OCI-LY7 (cell line): Measurements from ENCODE around the gene SRCIN1. TPM values are rescaled to one million over a fixed set of nuclear protein-coding genes. Genes with fewer than 3 reads are reported as not detected.
"Not testable (repeated sequence)": the region's sequence is repeated elsewhere in the genome, so short reads cannot be mapped to it uniquely, and the experiment has no call there.

Experiments used
- BruUV-seq: library from RNA; stranded (reverse); fragments of 400-500 nt; replicated peaks from 2 replicates; lab custom pipeline; 2021; lab: Mats Ljungman, UMichigan
- CTCF ChIA-PET: fragments of 300-600 bp; sonication (Branson Sonifier 250); formaldehyde crosslinking; loops from one replicate; lab custom pipeline; 2022; ENCODE audit warnings: antibody characterized with exemption; ENCODE audit not compliant: unreplicated experiment; lab: Charles Lee
- POLR2A ChIA-PET: fragments of 300-600 bp; sonication (Branson Sonifier 250); formaldehyde crosslinking; loops from one replicate; lab custom pipeline; 2022; ENCODE audit warnings: antibody characterized with exemption; lab: Charles Lee
- DNase-seq: peaks from one replicate; pipeline ENCODE4 v3.0.0-alpha.2; 2015; ENCODE audit warnings: low spot score
- H2AFZ ChIP-seq: fragments of 200-600 bp; sonication (generic), shearing (Covaris generic); 2 replicates; pipeline ENCODE4 v1.6.1; 2014; ENCODE audit warnings: mild to moderate bottlenecking, antibody characterized with exemption, low read length, moderate library complexity
- H3K27ac ChIP-seq: fragments of 200-600 bp; sonication (generic); 2 replicates; pipeline ENCODE4 v1.5.1; 2014; ENCODE audit warnings: mixed run types, low read depth, mild to moderate bottlenecking, moderate library complexity, low read length, inconsistent platforms; ENCODE audit not compliant: poor library complexity, severe bottlenecking
- H3K36me3 ChIP-seq: fragments of 200-600 bp; sonication (generic); 2 replicates; pipeline ENCODE4 v1.6.1; 2014; ENCODE audit warnings: mild to moderate bottlenecking, antibody characterized with exemption, low read length, moderate library complexity, mixed read lengths; ENCODE audit not compliant: insufficient read depth
- H3K4me1 ChIP-seq: fragments of 200-600 bp; sonication (generic); 2 replicates; pipeline ENCODE4 v1.5.1; 2014; ENCODE audit warnings: mild to moderate bottlenecking, low read length; ENCODE audit not compliant: insufficient read depth, poor library complexity, severe bottlenecking
- H3K4me2 ChIP-seq: fragments of 200-600 bp; sonication (generic); 2 replicates; pipeline ENCODE4 v1.6.1; 2014; ENCODE audit warnings: mild to moderate bottlenecking, low read length
- H3K4me3 ChIP-seq: fragments of 200-600 bp; sonication (generic); 2 replicates; pipeline ENCODE4 v1.5.1; 2014; ENCODE audit warnings: mild to moderate bottlenecking, low read depth, low read length; ENCODE audit not compliant: poor library complexity, severe bottlenecking
- H3K79me2 ChIP-seq: fragments of 200-600 bp; sonication (generic); 2 replicates; pipeline ENCODE4 v1.6.1; 2016; ENCODE audit warnings: low read depth, mild to moderate bottlenecking, low read length, moderate library complexity, mixed read lengths; ENCODE audit not compliant: insufficient read depth
- H3K9me2 ChIP-seq: fragments of 200-600 bp; sonication (generic); 2 replicates; pipeline ENCODE4 v1.6.1; 2016; ENCODE audit warnings: mild to moderate bottlenecking, low read length, mixed read lengths; ENCODE audit not compliant: insufficient read depth
- H3K9me3 ChIP-seq: fragments of 200-600 bp; sonication (generic); 2 replicates; pipeline ENCODE4 v1.6.1; 2014; ENCODE audit warnings: mild to moderate bottlenecking, mixed run types, low read length, mixed read lengths
- H4K20me1 ChIP-seq: fragments of 200-600 bp; sonication (generic); 2 replicates; pipeline ENCODE4 v1.6.1; 2014; ENCODE audit warnings: mild to moderate bottlenecking, antibody characterized with exemption, low read length, moderate library complexity, mixed read lengths; ENCODE audit not compliant: insufficient read depth
- CTCF ChIP-seq: fragments of 200-600 bp; sonication (generic); conservative IDR thresholded peaks from 2 replicates; pipeline ENCODE4 v1.5.1; 2014; ENCODE audit warnings: mild to moderate bottlenecking, antibody characterized with exemption, low read length, moderate library complexity, mixed read lengths
- EZH2phosphoT487 ChIP-seq: fragments of 200-600 bp; sonication (generic); IDR thresholded peaks from 2 replicates; pipeline ENCODE4 v1.6.1; 2018; ENCODE audit warnings: low read depth, borderline replicate concordance, mild to moderate bottlenecking, mixed run types, antibody characterized with exemption, low read length, moderate library complexity, mixed read lengths
- intact Hi-C: fragments of 100-400 bp; cut with micrococcal nuclease; formaldehyde crosslinking; loops from one replicate; pipeline ENCODE4 v1.10.0; 2022; ENCODE audit not compliant: unreplicated experiment
- total RNA-seq, 2 experiments: library from RNA; depleted of rRNA in 1 of 2; stranded (reverse); fragments of >200 nt in 1 of 2; shearing (Covaris generic) in 1 of 2; gene quantifications; 2 replicates each; pipeline ENCODE4 v1.2.3, GENCODE V29; 2014 to 2022

The SRCIN1 gene
- total RNA-seq, 2 experiments from 2014 or later = 1.5 to 4.6 TPM

- Histone ChIP-seq H2AFZ (no peak overlapping the region), H3K9me3 (no peaks in the 10 kb centered on the region), H3K9me2 (no peaks in the 10 kb centered on the region), H3K79me2 (no peaks in the 10 kb centered on the region), H3K4me2 (no peak overlapping the region), H3K27ac (no peak overlapping the region), H4K20me1 (no peaks in the 10 kb centered on the region), H3K4me1 (no peaks in the 10 kb centered on the region), H3K4me3 (no peak overlapping the region), H3K36me3 (no peaks in the 10 kb centered on the region)
- TF ChIP-seq CTCF (no peak), EZH2phosphoT487 (no peak)
- intact Hi-C loops = no loop called here
- BruUV-seq = no TSS peak
- CTCF ChIA-PET = no interaction called here
- POLR2A ChIA-PET = no interaction called here
- no peak for DNase-seq
Measured at GRCh38 chr17:38533241-38533640, 72.5 kb downstream of the SRCIN1 start.

DNA sequence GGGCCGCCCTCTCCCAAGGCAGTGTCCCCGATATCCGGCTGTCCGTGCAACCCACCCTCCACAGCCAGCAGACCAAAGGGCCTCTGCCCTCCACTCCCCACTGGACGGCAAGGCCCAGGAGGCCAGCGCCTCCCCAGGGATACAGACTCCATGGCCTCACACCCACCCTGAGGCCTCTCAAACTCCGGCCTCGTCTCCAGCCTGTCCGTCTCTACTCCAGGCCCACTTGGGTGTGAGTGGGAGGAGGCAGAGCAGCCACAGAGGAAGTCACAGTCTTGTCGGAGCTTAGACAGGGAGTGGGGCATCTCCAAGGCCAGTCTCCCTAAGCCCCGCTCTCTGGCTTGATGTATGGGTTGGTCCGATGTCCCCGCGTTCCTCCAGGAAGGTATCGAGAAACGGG is 73.3 kb downstream of the SRCIN1 start:
- no peak overlapping the region for H3K27ac ChIP-seq
- H4K20me1 ChIP-seq = no peaks in the 10 kb centered on the region
- H2AFZ ChIP-seq = no peak overlapping the region
- no peaks in the 10 kb centered on the region for H3K36me3 ChIP-seq
- no peaks in the 10 kb centered on the region for H3K4me1 ChIP-seq
- no peak for DNase-seq
- no peaks in the 10 kb centered on the region for H3K79me2 ChIP-seq
- intact Hi-C loops = no loop called here
- POLR2A ChIA-PET = no interaction called here
- no peaks in the 10 kb centered on the region for H3K9me3 ChIP-seq
- no peaks in the 10 kb centered on the region for H3K9me2 ChIP-seq
- no TSS peak for BruUV-seq
- CTCF ChIA-PET = no interaction called here
- H3K4me3 ChIP-seq = no peak overlapping the region
- no peak overlapping the region for H3K4me2 ChIP-seq
- TF ChIP-seq CTCF (no peak), EZH2phosphoT487 (no peak)

DNA sequence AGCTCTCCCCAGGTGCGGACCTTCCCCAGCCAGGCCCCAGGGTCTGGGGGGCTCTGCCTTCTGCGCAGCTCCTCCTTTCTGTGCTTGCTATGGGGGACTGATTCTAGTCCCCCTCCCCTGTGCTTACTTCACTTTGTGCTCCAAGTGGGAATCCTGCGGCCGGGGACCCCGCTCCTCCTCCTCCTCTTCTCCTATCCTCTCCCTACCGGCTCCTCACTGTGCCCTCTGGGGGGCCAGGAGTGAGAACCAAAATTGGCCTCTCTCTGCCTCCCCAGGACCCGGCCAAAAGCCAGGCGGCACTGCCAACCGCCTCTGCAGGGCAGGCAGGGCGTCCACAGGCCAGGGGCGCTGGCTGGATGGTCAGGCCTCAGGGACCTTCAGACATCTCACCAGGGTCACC is 74.0 kb downstream of the SRCIN1 start:
- H4K20me1 ChIP-seq, H2AFZ ChIP-seq, H3K4me1 ChIP-seq, DNase-seq, H3K36me3 ChIP-seq, POLR2A ChIA-PET, intact Hi-C loops, H3K79me2 ChIP-seq, BruUV-seq, H3K27ac ChIP-seq, H3K9me3 ChIP-seq, CTCF ChIA-PET, H3K9me2 ChIP-seq, H3K4me3 ChIP-seq, H3K4me2 ChIP-seq: not testable (repeated sequence)

- intact Hi-C loops, CTCF ChIA-PET, BruUV-seq: not testable (repeated sequence)
Measured at GRCh38 chr17:38530856-38531255, 74.9 kb downstream of the SRCIN1 start.

GRCh38 chr17:38528141-38528540 is 77.6 kb downstream of the SRCIN1 start:
- H3K79me2 ChIP-seq, H3K4me2 ChIP-seq, H4K20me1 ChIP-seq, H3K36me3 ChIP-seq, intact Hi-C loops, H3K9me2 ChIP-seq, POLR2A ChIA-PET, H3K4me3 ChIP-seq, DNase-seq, CTCF ChIA-PET, BruUV-seq, H3K9me3 ChIP-seq, H3K4me1 ChIP-seq, H2AFZ ChIP-seq, H3K27ac ChIP-seq: not testable (repeated sequence)

More at GRCh38 chr17:38530856-38531255, 74.9 kb downstream of the SRCIN1 start:
- H3K79me2 ChIP-seq, H4K20me1 ChIP-seq, POLR2A ChIA-PET, DNase-seq, H3K36me3 ChIP-seq, H3K4me3 ChIP-seq, H3K27ac ChIP-seq, H2AFZ ChIP-seq, H3K9me2 ChIP-seq, H3K4me1 ChIP-seq, H3K4me2 ChIP-seq, H3K9me3 ChIP-seq: not testable (repeated sequence)
